Neural cell (in vitro differentiated cells): ENCODE measurements around the gene TSPAN7. TPM values are rescaled to one million over a fixed set of nuclear protein-coding genes. Genes with fewer than 3 reads are reported as not detected.

Experiments used
- H2AFZ ChIP-seq: fragments of 200-600, 300-800 bp; sonication (generic), shearing (Covaris generic); 2 replicates; pipeline ENCODE4 v1.6.0; 2014; ENCODE audit warnings: low read depth, mild to moderate bottlenecking, antibody characterized with exemption, low read length, moderate library complexity
- H3F3A ChIP-seq: fragments of 200-600 bp; shearing (Covaris generic); 2 replicates; pipeline ENCODE4 v1.6.1; 2016; ENCODE audit warnings: mild to moderate bottlenecking, moderate library complexity, mixed read lengths, antibody characterized with exemption, low read length; ENCODE audit not compliant: insufficient read depth, poor library complexity, severe bottlenecking
- H3K27ac ChIP-seq: fragments of 200-600, 300-800 bp; sonication (generic), shearing (Covaris generic); 2 replicates; pipeline ENCODE4 v1.5.1; 2014; ENCODE audit warnings: mild to moderate bottlenecking, low read length, moderate library complexity
- H3K27me3 ChIP-seq: fragments of 300-800, 200-600 bp; sonication (generic), shearing (Covaris generic); 2 replicates; pipeline ENCODE4 v1.6.0; 2014; ENCODE audit warnings: mild to moderate bottlenecking, low read depth, low read length, moderate library complexity; ENCODE audit not compliant: insufficient read depth
- H3K36me3 ChIP-seq: fragments of 300-800, 200-600 bp; sonication (generic), shearing (Covaris generic); 2 replicates; pipeline ENCODE4 v1.5.1; 2014; ENCODE audit warnings: mild to moderate bottlenecking, antibody characterized with exemption, low read length, moderate library complexity; ENCODE audit not compliant: insufficient read depth
- H3K4me2 ChIP-seq: fragments of 300-800, 200-600 bp; sonication (generic), shearing (Covaris generic); 2 replicates; pipeline ENCODE4 v1.6.0; 2014; ENCODE audit warnings: mild to moderate bottlenecking, low read length
- H3K4me3 ChIP-seq: fragments of 300-800, 200-600 bp; sonication (generic), shearing (Covaris generic); 2 replicates; pipeline ENCODE4 v1.5.1; 2014; ENCODE audit warnings: mild to moderate bottlenecking, low read length, moderate library complexity
- H3K79me2 ChIP-seq: fragments of 200-600 bp; shearing (Covaris generic); replicated peaks from 2 replicates; pipeline ENCODE4 v1.6.0; 2014; ENCODE audit warnings: mild to moderate bottlenecking, low read length, moderate library complexity; ENCODE audit not compliant: insufficient read depth
- H3K9ac ChIP-seq: fragments of 300-800, 200-600 bp; sonication (generic), shearing (Covaris generic); 2 replicates; pipeline ENCODE4 v1.6.1; 2016; ENCODE audit warnings: mild to moderate bottlenecking, low read length, mixed read lengths
- H3K9me2 ChIP-seq: fragments of 200-600 bp; shearing (Covaris generic); 2 replicates; pipeline ENCODE4 v1.6.1; 2016; ENCODE audit warnings: mild to moderate bottlenecking, low read length, mixed read lengths; ENCODE audit not compliant: insufficient read depth
- H3K9me3 ChIP-seq: fragments of 200-600, 300-800 bp; sonication (generic), shearing (Covaris generic); 2 replicates; pipeline ENCODE4 v1.6.1; 2016; ENCODE audit warnings: mild to moderate bottlenecking, mixed run types, low read length, moderate library complexity, mixed read lengths
- H4K20me1 ChIP-seq: fragments of 200-600 bp; shearing (Covaris generic); 2 replicates; pipeline ENCODE4 v1.6.1; 2016; ENCODE audit warnings: mild to moderate bottlenecking, mixed run types; ENCODE audit not compliant: insufficient read depth
- EP300 ChIP-seq: fragments of 450-650 bp; conservative IDR thresholded peaks from 2 replicates; pipeline ENCODE4 v1.6.1; 2014; ENCODE audit warnings: antibody characterized with exemption, mild to moderate bottlenecking, moderate library complexity; ENCODE audit not compliant: poor library complexity, severe bottlenecking
- EZH2 ChIP-seq: fragments of 200-600, 300-800 bp; shearing (Covaris generic), sonication (generic); IDR thresholded peaks from 2 replicates; pipeline ENCODE4 v1.6.1; 2014; ENCODE audit warnings: antibody characterized with exemption, low read length, borderline replicate concordance, mild to moderate bottlenecking; ENCODE audit not compliant: insufficient read depth, poor library complexity, severe bottlenecking
- MXI1 ChIP-seq: fragments of 450-650 bp; conservative IDR thresholded peaks from 2 replicates; pipeline ENCODE4 v1.6.1; 2014; ENCODE audit warnings: antibody characterized with exemption, mild to moderate bottlenecking; ENCODE audit not compliant: poor library complexity, severe bottlenecking
- POLR2AphosphoS5 ChIP-seq: IDR thresholded peaks from 2 replicates; pipeline ENCODE4 v1.6.1; 2012
- RAD21 ChIP-seq: fragments of 450-650 bp; conservative IDR thresholded peaks from 2 replicates; pipeline ENCODE4 v1.6.1; 2014; ENCODE audit warnings: antibody characterized with exemption, mild to moderate bottlenecking, moderate library complexity
- SMC3 ChIP-seq: fragments of 450-650 bp; conservative IDR thresholded peaks from 2 replicates; pipeline ENCODE4 v1.6.1; 2014; ENCODE audit warnings: antibody characterized with exemption, mild to moderate bottlenecking, moderate library complexity; ENCODE audit not compliant: poor library complexity
- TAF1 ChIP-seq: IDR thresholded peaks from 2 replicates; pipeline ENCODE4 v1.6.1; 2012; ENCODE audit warnings: low read depth
- polyA plus RNA-seq: library from polyadenylated mRNA; depleted of rRNA; stranded (reverse); fragments of >200 nt; gene quantifications from 2 replicates; pipeline ENCODE4 v1.2.3, GENCODE V29; 2014
- TF ChIP-seq, protein P1 (sequence below): fragments of 450-650 bp; IDR thresholded peaks from 2 replicates; pipeline ENCODE4 v1.5.1; 2014; ENCODE audit warnings: antibody characterized with exemption, mild to moderate bottlenecking, moderate library complexity; ENCODE audit not compliant: poor library complexity, severe bottlenecking
- TF ChIP-seq, protein P2 (sequence below): IDR thresholded peaks from 2 replicates; pipeline ENCODE4 v1.6.1; 2012; ENCODE audit warnings: borderline replicate concordance

Gene TSPAN7
- polyA plus RNA-seq, 1 donor from 2014 or later: 184 TPM

DNA sequence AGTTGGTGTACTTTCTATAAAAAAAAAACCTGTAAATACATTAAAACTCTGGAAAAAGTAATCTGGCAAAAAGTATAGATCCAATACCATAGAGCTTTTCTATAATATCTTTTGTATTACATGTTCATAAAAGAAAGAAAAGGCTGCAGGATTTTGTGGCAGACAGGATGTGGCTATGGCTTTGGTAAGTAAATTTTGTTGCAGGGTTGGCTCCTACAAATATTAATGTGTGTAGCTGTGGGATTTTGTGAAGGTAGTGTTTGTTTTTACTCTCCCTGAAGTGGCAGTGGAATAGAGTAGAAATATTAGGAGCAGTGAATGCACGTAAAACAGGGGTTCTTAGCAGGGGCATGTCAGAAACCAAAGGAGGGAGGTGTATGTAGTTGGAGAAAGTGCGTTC lies 84.8 kb downstream of the TSPAN7 start:
- Histone ChIP-seq H3K9me3 (no peaks in the 10 kb centered on the region), H3K9ac (no peak overlapping the region), H4K20me1 (no peaks in the 10 kb centered on the region), H3K79me2 (no peaks in the 10 kb centered on the region), H3F3A (no peaks in the 10 kb centered on the region), H2AFZ (no peak overlapping the region), H3K27ac (no peak overlapping the region), H3K4me3 (no peak overlapping the region), H3K9me2 (no peaks in the 10 kb centered on the region), H3K4me2 (no peak overlapping the region), H3K27me3 (no peaks in the 10 kb centered on the region), H3K36me3 (no peaks in the 10 kb centered on the region)
- TF ChIP-seq TAF1 (no peak), EZH2 (no peak), POLR2AphosphoS5 (no peak)

DNA sequence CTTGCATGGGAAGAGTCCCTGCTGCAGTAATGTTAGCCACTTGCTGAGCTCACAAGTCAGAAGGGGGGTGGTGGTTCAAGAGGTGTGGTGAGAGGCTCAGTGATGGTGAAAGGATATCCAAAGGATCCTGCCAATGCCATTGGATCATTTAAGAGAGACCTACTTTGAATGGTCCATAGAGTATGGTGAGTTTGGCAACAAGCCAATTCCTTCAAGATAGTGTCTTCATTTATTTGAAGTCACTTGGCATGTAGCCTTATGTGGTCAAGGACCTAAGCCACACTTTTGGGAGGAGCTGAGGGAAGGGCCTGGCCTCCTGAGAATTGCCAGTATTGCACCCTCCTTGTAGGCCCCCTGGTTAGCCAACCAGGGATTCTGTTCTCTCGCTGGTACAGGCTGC lies 87.9 kb downstream of the TSPAN7 start:
- no peak overlapping the region for H2AFZ ChIP-seq
- H3K27ac ChIP-seq: no peak overlapping the region
- no peaks in the 10 kb centered on the region for H3K36me3 ChIP-seq
- no peaks in the 10 kb centered on the region for H3K79me2 ChIP-seq
- TF ChIP-seq MXI1: no peak
- TF ChIP-seq, protein P1, sequence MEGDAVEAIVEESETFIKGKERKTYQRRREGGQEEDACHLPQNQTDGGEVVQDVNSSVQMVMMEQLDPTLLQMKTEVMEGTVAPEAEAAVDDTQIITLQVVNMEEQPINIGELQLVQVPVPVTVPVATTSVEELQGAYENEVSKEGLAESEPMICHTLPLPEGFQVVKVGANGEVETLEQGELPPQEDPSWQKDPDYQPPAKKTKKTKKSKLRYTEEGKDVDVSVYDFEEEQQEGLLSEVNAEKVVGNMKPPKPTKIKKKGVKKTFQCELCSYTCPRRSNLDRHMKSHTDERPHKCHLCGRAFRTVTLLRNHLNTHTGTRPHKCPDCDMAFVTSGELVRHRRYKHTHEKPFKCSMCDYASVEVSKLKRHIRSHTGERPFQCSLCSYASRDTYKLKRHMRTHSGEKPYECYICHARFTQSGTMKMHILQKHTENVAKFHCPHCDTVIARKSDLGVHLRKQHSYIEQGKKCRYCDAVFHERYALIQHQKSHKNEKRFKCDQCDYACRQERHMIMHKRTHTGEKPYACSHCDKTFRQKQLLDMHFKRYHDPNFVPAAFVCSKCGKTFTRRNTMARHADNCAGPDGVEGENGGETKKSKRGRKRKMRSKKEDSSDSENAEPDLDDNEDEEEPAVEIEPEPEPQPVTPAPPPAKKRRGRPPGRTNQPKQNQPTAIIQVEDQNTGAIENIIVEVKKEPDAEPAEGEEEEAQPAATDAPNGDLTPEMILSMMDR: no peak
- TF ChIP-seq SMC3: no peak
- TF ChIP-seq EP300: no peak
- no peak for TF ChIP-seq TAF1
- no peak for TF ChIP-seq EZH2
- no peak for TF ChIP-seq RAD21
- TF ChIP-seq, protein P2, sequence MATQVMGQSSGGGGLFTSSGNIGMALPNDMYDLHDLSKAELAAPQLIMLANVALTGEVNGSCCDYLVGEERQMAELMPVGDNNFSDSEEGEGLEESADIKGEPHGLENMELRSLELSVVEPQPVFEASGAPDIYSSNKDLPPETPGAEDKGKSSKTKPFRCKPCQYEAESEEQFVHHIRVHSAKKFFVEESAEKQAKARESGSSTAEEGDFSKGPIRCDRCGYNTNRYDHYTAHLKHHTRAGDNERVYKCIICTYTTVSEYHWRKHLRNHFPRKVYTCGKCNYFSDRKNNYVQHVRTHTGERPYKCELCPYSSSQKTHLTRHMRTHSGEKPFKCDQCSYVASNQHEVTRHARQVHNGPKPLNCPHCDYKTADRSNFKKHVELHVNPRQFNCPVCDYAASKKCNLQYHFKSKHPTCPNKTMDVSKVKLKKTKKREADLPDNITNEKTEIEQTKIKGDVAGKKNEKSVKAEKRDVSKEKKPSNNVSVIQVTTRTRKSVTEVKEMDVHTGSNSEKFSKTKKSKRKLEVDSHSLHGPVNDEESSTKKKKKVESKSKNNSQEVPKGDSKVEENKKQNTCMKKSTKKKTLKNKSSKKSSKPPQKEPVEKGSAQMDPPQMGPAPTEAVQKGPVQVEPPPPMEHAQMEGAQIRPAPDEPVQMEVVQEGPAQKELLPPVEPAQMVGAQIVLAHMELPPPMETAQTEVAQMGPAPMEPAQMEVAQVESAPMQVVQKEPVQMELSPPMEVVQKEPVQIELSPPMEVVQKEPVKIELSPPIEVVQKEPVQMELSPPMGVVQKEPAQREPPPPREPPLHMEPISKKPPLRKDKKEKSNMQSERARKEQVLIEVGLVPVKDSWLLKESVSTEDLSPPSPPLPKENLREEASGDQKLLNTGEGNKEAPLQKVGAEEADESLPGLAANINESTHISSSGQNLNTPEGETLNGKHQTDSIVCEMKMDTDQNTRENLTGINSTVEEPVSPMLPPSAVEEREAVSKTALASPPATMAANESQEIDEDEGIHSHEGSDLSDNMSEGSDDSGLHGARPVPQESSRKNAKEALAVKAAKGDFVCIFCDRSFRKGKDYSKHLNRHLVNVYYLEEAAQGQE: no peak
- TF ChIP-seq POLR2AphosphoS5: no peak
- H4K20me1 ChIP-seq: no peaks in the 10 kb centered on the region
- H3K9ac ChIP-seq: no peak overlapping the region
- no peak overlapping the region for H3K4me3 ChIP-seq
- H3K9me3 ChIP-seq: no peaks in the 10 kb centered on the region
- H3K4me2 ChIP-seq: no peak overlapping the region
- no peaks in the 10 kb centered on the region for H3F3A ChIP-seq
- H3K27me3 ChIP-seq: no peaks in the 10 kb centered on the region
- no peaks in the 10 kb centered on the region for H3K9me2 ChIP-seq
